Endothelial cell of umbilical vein (primary cell): ENCODE results near the gene LGALS14. TPM values are rescaled to one million over a fixed set of nuclear protein-coding genes. Genes with fewer than 3 reads are reported as not detected.

Experiments used
- BruUV-seq: library from RNA; stranded (reverse); fragments of 400-500 nt; replicated peaks from 2 replicates; lab custom pipeline; 2021; lab: Mats Ljungman, UMichigan
- CTCF ChIA-PET: fragments of 300-600, 350-600 bp; sonication (Branson Sonifier 250); formaldehyde crosslinking; loops from one replicate; lab custom pipeline; 2021; ENCODE audit warnings: antibody characterized with exemption, inconsistent platforms; lab: Charles Lee
- POLR2A ChIA-PET: fragments of 300-600, 350-600 bp; sonication (Branson Sonifier 250); formaldehyde crosslinking; loops from one replicate; lab custom pipeline; 2021; ENCODE audit warnings: antibody characterized with exemption, inconsistent platforms; lab: Charles Lee
- DNase-seq: peaks from one replicate; pipeline ENCODE4 v3.0.0-alpha.2; 2011; ENCODE audit warnings: low read depth, low spot score
- FAIRE-seq: peaks from 2 replicates; lab custom pipeline; 2011; peaks lifted over from hg19 to GRCh38; lab: Jason Lieb, UNC
- H2AFZ ChIP-seq: 2 replicates; pipeline ENCODE4 v1.6.0; 2012; ENCODE audit warnings: low read depth, low read length, control low read depth, inconsistent platforms
- H3K27ac ChIP-seq: 2 replicates; pipeline ENCODE4 v1.5.1; 2011; ENCODE audit warnings: low read depth, mild to moderate bottlenecking, control low read depth, low read length, moderate library complexity; ENCODE audit not compliant: insufficient read depth
- H3K27me3 ChIP-seq, 2 experiments: 2 replicates each; pipeline versions ENCODE4 v1.6.0 to v1.6.1; 2011; ENCODE audit warnings: low read length in 2 of 2, mixed read lengths in 1 of 2; ENCODE audit not compliant: control insufficient read depth in 2 of 2, insufficient read depth in 2 of 2
- H3K36me3 ChIP-seq, 2 experiments: 2 replicates in 1 of 2; 3 replicates in 1 of 2; pipeline ENCODE4 v1.5.1; 2011; ENCODE audit warnings: low read length in 2 of 2, mild to moderate bottlenecking in 1 of 2, moderate library complexity in 1 of 2; ENCODE audit not compliant: control insufficient read depth in 2 of 2, insufficient read depth in 2 of 2; ENCODE audit errors: extremely low read depth in 1 of 2
- H3K4me1 ChIP-seq: 3 replicates; pipeline ENCODE4 v1.5.1; 2011; ENCODE audit warnings: mild to moderate bottlenecking, low read length; ENCODE audit not compliant: control insufficient read depth, insufficient read depth; ENCODE audit errors: extremely low read depth
- H3K4me2 ChIP-seq: 2 replicates; pipeline ENCODE4 v1.6.1; 2011; ENCODE audit warnings: low read length, control low read depth, mixed read lengths; ENCODE audit not compliant: insufficient read depth
- H3K4me3 ChIP-seq, 3 experiments: fragments of 200-600 bp in 1 of 3; sonication (generic), shearing (Covaris generic) in 1 of 3; replicated peaks in 1 of 3; 2 replicates each; pipeline ENCODE4 v1.5.1; 2011 to 2016; ENCODE audit warnings: control low read depth in 3 of 3, low read length in 3 of 3, mild to moderate bottlenecking in 2 of 3, inconsistent platforms in 1 of 3, low read depth in 1 of 3, moderate library complexity in 1 of 3; ENCODE audit not compliant: insufficient read depth in 1 of 3
- H3K79me2 ChIP-seq: 2 replicates; pipeline ENCODE4 v1.6.0; 2012; ENCODE audit warnings: low read length, inconsistent platforms; ENCODE audit not compliant: control insufficient read depth, insufficient read depth
- H3K9ac ChIP-seq: replicated peaks from 2 replicates; pipeline ENCODE3; 2011; ENCODE audit warnings: low read length, control low read depth; ENCODE audit not compliant: insufficient read depth; ENCODE audit errors: extremely low read depth
- H3K9me1 ChIP-seq: replicated peaks from 3 replicates; pipeline ENCODE4 v1.6.0; 2011; ENCODE audit warnings: mild to moderate bottlenecking, low read length; ENCODE audit not compliant: control insufficient read depth, insufficient read depth; ENCODE audit errors: extremely low read depth
- H3K9me3 ChIP-seq: replicated peaks from 2 replicates; pipeline ENCODE4 v1.5.1; 2012; ENCODE audit warnings: low read length, inconsistent platforms; ENCODE audit not compliant: control insufficient read depth, insufficient read depth
- H4K20me1 ChIP-seq: replicated peaks from 2 replicates; pipeline ENCODE3; 2011; ENCODE audit warnings: mild to moderate bottlenecking, low read length; ENCODE audit not compliant: control insufficient read depth, insufficient read depth; ENCODE audit errors: extremely low read depth
- CTCF ChIP-seq, 2 donors: IDR thresholded peaks; 1 replicate in 1 of 2; 2 replicates in 1 of 2; pipeline ENCODE4 v1.5.1; 2011; ENCODE audit warnings: low read length in 2 of 2, mild to moderate bottlenecking in 2 of 2, moderate library complexity in 2 of 2, control low read depth in 1 of 2, inconsistent platforms in 1 of 2, low read depth in 1 of 2; ENCODE audit not compliant: insufficient read depth in 1 of 2; ENCODE audit errors: extremely low read depth in 1 of 2
- EZH2 ChIP-seq: IDR thresholded peaks from 2 replicates; pipeline ENCODE4 v1.6.1; 2012; ENCODE audit warnings: borderline replicate concordance, low read depth, mild to moderate bottlenecking, moderate library complexity, low read length, inconsistent platforms; ENCODE audit not compliant: severe bottlenecking
- FOS ChIP-seq: IDR thresholded peaks from 2 replicates; pipeline ENCODE4 v1.6.1; 2011; ENCODE audit warnings: mild to moderate bottlenecking, low read length, moderate library complexity, borderline replicate concordance; ENCODE audit not compliant: insufficient read depth
- GATA2 ChIP-seq: IDR thresholded peaks from 2 replicates; pipeline ENCODE4 v1.7.0; 2011; ENCODE audit warnings: low read depth, mild to moderate bottlenecking, moderate library complexity, mixed read lengths, low read length; ENCODE audit not compliant: insufficient read length, insufficient read depth
- JUN ChIP-seq: IDR thresholded peaks from 2 replicates; pipeline ENCODE4 v1.6.1; 2011; ENCODE audit warnings: borderline replicate concordance, low read depth; ENCODE audit not compliant: insufficient read length, insufficient read depth
- MAX ChIP-seq: IDR thresholded peaks from 2 replicates; pipeline ENCODE4 v1.6.1; 2011; ENCODE audit not compliant: insufficient read depth, insufficient read length
- MYC ChIP-seq: IDR thresholded peaks from one replicate; pipeline ENCODE4 v1.6.1; 2011; ENCODE audit warnings: mild to moderate bottlenecking, low read depth, low read length
- POLR2A ChIP-seq: IDR thresholded peaks from 2 replicates; pipeline ENCODE4 v1.6.1; 2012; ENCODE audit warnings: low read depth, mild to moderate bottlenecking, control low read depth, low read length
- POLR2AphosphoS5 ChIP-seq: IDR thresholded peaks from 2 replicates; pipeline ENCODE4 v1.6.1; 2012; ENCODE audit warnings: low read depth, mild to moderate bottlenecking, control low read depth, low read length, moderate library complexity; ENCODE audit not compliant: insufficient read depth
- dilution Hi-C: fragments of 300-500 bp; cut with MboI; formaldehyde crosslinking; loops from one replicate; pipeline ENCODE4 v1.15.0; 2019; ENCODE audit warnings: low sequenced_read_pairs; ENCODE audit not compliant: extremely low pct_ligation_motif_present
- intact Hi-C: fragments of 100-400 bp; cut with micrococcal nuclease; formaldehyde crosslinking; loops from one replicate; pipeline ENCODE4 v1.10.0; 2022
- polyA plus RNA-seq, 4 experiments: library from polyadenylated mRNA; depleted of rRNA in 3 of 4; stranded (reverse) in 3 of 4; unstranded in 1 of 4; fragments of >200 nt; gene quantifications; 2 replicates each; pipeline versions ENCODE4 v1.2.1 to v1.2.3, GENCODE V29; 2011 to 2012; ENCODE audit warnings: missing spikeins in 1 of 4
- total RNA-seq: library from RNA; stranded (reverse); gene quantifications from 2 replicates; pipeline ENCODE4 v1.2.3, GENCODE V29; 2021

LGALS14 gene
- total and polyA plus RNA-seq, 2 donors (not counting 3 experiments of a cell fraction or from before 2014, with no cell fraction given): not detected

GRCh38 chr19:39709026-39709872, 5.0 kb downstream of the LGALS14 start:
- BruUV-seq: no TSS peak
- Histone ChIP-seq H4K20me1 (no peaks in the 10 kb centered on the region), H3K4me2 (no peak overlapping the region), H3K4me3 (no peak overlapping the region), H3K79me2 (no peaks in the 10 kb centered on the region), H3K9me1 (no peaks in the 10 kb centered on the region), H3K36me3 (no peaks in the 10 kb centered on the region), H3K9ac (no peak overlapping the region), H3K27ac (no peak overlapping the region), H3K4me1 (no peaks in the 10 kb centered on the region), H2AFZ (no peak overlapping the region), H3K9me3 (no peaks in the 10 kb centered on the region), H3K27me3 (no peaks in the 10 kb centered on the region)
- dilution Hi-C loops (no loop called here), intact Hi-C loops (no loop called here)
- no peak for FAIRE-seq
- TF ChIP-seq JUN (no peak), CTCF (IDR thresholded peaks at IDR 0.05; ENCODE audit: extremely low read depth in 1 of 2, insufficient read depth in 1 of 2, low read depth in 1 of 2, low read length in 2 of 2) (no peak), POLR2AphosphoS5 (no peak), GATA2 (no peak), EZH2 (no peak), MYC (no peak), MAX (no peak), FOS (no peak), POLR2A (no peak)
- DNase-seq: no peak
- CTCF ChIA-PET: no interaction called here
- POLR2A ChIA-PET: no interaction called here
